Right hindlimb (tissue), 1 donor: ENCODE results near the gene CTRB1.
"Not testable (repeated sequence)": the region's sequence is repeated elsewhere in the genome, so short reads cannot be mapped to it uniquely, and the experiment has no call there.

Source experiments
- DNase-seq: peaks from one replicate; pipeline ENCODE4 v3.0.0-alpha.2; 2018

The CTRB1 gene

DNA sequence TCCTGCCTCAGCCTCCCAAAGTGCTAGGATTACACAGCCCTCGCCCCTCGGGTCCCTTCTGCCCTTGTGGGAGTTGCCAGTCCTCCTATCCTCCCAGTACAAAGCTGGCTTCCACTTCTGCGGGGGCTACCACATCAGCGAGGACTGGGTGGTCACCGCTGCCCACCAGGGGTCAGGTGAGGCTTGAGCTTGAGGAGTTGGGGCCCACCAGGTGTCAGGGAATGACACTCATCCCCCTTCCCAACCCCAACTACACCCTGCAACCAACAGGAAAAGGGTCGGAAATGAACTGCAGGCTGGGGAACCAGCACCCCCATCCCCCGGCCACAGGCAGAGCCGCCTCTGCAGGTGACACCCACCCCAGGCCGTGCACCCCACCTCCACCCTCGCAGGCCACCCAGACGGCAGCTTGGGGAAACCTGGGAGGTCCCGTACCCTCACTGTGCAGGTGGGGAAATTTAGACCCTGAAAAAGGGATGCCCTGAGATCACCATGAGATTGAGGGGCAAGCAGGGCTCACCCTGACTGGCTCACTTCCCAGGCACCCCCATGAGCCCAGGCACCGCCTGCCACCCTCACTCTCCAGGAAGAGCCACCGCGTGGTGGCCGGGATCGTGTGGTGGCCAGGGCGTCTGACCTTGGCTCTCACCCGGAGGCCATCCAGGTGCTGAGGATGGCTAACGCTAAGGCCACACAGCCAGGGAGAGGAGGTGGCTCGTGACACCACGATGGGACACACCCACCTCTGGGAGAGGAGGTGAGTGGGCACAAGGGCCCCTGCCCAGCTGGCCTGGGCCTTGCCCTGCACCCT lies 8.0 kb downstream of the CTRB1 start:
- no peak for DNase-seq

DNA sequence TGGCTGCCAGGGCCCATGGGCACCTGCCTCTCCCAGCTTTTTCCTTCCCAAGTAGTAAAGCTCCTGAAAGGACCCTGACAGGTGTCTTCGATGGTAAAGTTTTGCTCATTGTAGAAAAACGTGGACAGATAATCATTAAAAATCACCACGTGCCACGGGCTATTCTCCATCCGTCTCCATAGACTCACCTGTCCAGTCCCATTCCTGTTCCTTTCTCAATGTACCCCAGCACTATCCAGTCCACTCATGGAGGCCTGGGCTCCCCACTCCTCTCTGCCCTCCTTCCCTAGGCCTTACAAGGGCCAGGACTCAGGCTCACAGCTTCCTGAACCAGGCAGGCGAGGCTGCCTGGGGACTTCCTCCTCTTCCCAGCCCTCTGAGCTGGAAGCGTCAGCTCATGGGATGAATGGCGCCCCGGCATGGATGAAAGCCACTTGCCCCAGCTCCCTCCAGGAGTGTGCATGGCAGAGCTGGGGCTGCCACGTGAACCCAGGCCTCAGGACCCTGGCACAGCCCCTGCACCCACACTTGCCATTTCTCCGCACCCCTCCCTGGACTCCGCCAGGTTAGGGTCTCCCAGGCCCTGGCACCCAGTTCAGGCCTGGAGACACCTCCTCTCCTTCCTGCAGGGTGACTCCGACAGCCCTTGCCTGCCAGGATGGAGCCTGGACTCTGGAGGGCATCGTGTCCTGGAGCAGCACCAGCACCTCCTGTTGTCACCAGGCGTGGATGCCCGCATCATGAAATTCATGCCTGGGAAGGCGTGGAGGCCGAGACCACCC lies 8.8 kb downstream of the CTRB1 start:
- no peak for DNase-seq

DNA sequence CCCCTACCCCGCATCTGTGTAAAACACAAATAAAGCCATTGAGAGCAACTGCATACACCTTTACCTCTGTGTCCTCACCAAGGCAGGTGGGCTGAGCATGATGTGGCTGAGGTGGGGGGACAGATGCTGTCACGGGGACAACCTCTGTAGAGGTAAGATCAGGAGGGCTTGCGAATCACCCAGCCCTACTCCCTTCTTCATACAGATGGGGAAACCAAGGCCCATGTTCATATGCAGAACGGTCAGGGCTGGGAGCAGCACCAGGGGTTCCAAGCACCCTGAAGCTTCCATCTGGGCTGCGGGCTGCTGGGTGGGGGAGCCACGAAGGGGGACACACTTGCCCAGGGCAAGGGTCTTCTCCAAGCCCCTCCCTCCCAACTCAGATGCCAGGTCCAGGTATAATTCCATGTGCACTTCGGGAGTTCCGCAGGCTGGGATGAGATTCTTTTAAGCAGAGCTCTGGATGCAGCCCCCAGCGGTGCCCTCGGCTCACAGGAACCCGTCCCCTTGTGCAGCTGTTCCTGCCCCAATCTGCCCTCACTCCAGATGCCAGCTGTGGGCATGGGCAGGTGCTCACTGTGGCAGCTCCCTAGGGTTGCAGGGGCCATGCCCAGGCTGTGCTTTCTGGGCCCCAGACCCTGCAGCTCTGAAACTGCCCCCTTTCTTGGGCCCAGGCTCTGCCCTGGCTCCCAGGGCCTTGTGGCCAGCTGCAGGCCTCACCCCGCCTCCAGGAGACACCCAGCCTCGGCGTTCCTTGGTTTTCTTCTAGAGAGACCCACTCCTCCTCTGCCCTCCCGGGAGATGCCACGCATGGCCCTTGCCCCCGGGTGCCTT lies 9.6 kb downstream of the CTRB1 start:
- DNase-seq: no peak

DNA sequence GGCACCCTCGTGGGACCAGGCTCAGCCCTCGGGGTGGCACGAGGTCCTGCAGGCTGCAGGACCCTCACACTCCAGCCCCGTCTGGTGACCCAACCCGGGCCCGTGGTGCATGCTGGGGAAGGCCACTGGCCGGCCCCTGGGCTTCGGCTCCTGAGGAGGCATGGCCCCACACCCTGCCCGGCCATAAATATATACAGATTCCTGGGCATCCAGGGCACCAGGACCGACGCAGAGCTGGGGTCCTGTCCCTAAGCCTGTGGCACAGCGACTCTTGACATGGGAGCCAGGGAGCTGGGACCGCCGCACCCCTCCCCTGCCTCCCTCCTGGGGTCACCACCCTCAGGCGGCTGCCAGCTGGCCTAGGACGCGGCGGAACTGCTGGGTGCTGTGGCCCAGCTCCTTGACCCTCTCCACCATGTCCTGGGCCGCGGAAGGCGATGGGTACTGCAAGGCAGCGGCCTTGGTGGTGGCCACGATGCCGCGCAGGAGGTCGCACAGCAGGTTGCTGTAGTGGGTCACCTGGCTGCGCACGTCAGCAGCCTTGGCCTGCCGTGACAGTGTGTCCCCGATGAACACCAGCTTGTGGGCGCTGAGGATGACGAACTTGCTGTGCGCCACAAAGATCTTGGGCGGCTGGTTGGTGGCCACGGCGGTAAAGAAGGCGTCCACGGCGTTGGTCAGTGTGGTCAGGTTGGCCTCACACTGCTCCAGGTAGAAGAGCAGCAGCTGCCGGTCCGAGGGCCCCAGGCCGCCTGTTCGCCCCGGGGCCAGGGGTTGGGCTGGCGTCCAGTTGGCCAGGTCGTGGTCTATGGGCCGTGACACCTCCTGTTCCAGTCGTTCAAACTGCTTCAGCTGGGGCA lies 10.6 kb downstream of the CTRB1 start:
- peak; percentile 26 for DNase-seq

DNA sequence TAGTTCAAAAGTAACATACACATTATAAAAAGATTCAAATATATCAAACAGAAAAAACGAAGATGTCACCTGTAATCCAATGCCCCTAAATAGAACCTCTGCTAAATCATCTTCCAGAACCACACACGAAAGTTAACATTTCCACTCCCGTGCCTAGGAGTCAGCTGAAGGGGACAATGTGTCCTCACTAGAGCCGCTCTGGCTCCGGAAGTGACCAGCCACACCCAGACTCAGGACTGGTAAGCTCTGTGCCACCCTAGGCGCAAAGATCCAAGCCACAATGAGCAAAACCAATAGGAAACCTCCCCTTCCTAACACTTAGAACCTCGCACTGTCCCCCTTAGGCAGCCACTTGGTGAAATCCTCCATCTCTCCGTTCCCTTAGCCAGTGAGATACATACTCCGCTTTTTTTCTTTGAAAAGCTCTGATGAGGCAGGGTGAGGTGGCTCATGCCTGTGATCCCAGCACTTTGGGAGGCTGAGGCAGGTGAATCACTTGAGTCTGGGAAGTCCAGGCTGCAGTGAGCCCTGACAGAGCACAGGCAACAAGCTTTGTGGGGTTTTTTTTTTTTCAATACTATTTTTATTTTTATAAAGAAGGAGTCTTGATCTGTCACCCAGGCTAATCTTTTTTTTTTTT lies 11.8 kb downstream of the CTRB1 start:
- DNase-seq: no peak

DNA sequence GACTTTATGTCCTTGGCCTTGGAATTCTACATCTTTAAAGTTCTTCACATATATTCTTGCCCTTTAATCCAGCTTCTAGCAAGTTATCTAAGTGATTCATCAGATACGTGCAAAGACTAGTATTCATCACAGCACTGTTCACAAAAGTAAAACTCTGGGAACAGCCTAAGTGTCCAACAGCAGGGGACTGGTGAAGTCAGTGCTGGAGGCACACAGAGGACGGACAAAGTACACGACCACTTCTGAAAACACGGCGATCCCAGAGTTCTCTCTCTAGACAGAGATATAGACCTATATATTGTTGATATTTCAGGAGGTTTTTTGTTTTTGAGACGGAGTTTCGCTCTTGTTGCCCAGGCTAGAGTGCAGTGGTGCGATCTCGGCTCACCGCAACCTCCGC lies 12.8 kb downstream of the CTRB1 start:
- no peak for DNase-seq

DNA sequence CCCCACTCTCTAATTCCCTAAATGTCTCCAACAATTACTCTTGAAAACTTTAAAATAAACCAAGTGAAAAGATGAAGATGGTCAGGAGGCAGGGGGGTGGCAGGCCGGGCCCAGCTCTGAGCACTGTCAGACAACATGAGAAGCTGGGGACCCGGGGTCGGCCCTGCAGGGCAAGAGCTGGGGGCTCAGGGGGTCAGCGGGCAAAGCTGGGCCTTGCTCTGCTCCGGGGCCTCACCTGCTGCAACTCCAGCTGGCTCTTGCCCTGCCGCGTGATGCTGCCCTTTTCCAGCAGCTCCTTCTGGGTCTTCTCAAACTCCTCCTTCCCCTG lies 14.8 kb downstream of the CTRB1 start:
- no peak for DNase-seq

DNA sequence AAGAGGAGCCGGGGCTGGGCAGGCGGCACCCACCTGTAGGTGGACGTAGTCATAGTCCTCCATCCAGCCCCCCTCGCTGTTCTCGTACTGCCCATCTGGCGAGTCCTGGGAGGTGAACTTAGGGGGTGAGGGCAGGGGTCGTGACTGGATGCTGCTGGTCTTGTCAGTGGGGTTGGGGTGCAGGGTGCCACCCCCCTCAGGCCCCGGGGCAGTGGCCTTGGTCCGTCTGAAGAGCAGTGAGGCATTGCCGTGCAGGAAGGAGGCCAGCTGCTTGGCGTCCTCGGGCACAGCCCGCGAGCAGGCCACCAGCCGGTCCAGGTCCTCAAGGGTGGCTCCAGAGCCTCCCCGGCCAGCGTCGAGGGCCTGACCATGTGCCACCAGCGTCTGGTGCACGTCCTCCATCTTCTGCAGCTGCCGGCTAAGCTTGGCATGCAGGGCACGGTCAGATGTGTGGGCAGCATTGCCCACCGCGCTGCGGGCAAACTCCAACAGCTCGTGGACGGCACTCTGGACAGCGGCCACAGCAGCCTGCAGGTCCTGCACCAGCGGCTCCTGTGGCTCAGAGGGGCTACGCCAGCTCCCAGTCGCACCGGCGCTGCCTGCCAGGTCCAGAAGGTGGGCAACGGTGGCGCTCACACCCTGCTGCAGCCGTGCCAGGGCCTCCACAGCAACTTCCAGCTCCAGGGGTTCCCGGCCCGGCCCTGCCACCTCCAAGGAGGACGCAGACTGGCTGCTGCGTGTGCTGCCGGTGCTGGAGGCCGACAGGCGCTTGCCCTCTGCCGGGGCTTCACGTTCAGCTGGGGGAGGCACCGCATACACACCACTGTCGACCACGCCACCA lies 16.3 kb downstream of the CTRB1 start:
- DNase-seq: no peak

DNA sequence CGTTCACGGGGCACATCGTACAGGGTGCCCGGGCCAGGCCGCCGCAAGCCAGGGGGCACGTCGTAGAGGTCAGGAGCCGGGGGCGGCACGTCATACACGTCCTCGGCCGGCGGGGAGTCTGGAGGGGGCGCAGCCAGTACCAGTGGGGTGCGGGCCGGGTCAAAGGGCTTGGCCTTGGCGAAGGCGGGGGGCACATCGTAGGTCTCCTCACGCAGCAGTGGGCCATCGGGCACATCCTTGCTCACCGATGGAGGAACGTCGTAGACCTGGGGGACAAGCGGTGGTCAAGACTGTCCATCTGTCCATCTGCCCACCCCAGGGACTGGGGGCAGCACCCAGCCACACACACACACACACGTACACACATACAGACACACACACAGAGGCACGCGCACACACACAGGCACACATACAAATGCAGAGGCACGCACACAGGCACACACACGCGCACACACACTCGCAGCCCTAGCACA lies 17.0 kb downstream of the CTRB1 start:
- no peak for DNase-seq

DNA sequence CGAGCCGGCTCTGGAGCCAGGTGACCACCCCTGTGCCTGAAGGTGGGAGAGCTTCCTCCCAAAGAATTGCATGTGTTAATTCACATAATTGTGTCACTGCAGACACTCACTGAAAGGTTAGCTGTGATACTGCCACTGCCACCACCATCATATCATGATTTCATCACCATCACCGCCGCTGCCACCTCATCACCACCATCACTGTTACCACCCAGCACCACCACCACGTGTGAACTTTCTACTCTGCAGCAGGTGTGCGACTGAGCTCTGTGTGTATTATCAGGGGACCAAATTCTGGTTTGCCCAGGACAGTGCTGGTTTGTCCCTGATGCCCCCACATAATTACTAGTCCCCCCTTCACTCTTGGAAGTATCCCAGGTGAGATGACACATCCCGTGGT lies 17.4 kb downstream of the CTRB1 start:
- no peak for DNase-seq

DNA sequence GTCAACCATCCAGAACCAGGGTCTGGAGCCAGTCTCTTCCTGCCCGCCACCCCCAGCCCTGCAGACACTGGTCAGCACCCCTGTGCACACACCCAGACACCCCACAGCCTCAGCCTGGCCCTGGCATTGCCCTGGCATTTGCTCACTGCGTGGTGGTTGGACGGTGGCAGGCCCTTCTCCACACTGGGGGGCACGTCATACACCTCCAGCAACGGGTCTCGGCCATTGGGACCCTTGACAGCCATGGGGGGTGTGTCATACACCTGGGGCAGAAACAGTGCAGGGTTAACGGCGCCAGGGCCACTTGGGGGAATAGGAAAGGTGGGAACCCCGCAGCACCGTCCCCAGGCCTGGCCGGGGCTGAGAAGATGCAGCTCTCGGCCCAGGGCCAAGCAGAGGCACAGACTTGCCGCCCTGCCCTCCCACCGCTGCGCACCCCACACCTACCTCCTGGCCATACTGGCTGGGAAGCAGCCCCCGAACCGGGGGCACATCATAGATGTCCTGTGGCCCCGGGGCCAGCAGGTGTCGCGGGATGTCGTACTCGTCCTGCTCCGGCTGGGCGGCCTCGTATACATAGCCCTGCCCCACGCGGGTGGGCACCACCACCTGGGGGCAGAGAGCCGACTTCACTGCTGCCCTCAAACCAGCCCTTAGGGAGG lies 18.1 kb downstream of the CTRB1 start:
- DNase-seq: no peak

DNA sequence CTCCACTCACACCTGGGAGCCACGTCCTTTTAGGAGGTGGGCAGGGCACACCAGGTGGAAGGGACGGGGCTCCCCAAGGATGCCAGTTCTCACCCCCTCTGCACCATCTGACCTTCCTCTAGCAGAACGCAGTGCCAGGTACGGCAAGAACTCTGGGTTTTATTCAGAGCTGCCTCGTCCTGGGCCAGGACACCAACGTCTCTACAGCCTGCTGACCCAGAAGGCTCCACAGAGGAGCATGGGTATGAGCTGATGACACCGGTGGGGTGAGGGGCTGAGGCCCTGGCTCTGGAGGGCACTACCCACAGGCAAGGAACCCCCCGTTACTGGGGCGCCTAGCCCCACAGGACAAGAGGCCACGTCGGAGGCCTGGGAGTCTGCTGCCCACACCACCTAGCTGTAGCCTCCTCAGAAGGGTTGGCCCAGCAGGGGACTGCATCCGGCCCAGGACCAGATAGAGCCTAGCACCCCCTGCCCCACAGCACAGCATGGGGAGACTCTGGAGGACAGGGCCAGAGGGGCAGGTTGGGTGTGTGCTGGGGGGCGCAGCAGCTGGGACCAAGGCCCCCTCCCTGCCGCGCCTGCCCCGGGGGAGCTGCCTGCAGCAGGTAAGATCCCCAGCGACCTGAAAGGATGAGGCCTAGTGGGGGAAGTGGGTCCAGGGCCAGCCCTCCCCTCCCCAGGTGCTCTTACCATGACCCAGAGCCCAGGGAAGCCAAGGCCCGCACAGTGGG lies 18.8 kb downstream of the CTRB1 start:
- no peak for DNase-seq

DNA sequence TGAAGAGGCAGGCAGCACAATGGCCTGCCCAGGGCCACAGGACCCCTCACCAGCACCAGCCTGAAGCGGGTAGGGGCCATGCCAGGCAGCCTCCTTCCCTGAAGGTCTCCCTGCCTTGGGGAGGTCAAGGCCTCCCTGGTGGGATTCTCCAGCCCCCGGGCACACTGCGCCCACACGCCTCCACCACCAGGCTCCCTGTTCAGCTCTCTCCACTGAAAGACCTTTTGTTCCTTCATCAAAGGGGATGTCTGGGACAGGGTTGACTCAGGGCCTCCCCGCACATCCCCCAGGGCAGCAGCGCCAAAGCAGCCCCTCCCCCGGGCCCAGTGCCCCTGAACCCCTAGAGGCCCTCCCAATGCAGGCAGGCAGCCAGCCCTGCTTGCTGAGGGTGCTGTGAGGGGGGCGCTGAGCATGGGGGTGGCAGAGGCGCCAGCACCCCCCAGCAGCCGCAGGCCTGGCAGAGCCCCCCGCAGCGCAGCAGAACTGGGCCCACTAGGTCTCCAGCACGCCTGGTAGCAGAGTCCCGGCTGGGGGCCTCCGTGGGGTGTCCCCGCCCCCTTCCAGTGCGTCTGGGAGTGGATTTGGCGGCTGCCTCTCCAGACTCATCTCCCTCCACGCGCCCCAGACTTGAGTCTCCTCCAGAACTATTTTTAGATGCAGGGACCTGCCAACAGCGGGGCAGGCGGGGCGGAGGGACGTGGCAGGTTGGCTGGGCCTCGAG lies 19.5 kb downstream of the CTRB1 start:
- peak; percentile 91 for DNase-seq

DNA sequence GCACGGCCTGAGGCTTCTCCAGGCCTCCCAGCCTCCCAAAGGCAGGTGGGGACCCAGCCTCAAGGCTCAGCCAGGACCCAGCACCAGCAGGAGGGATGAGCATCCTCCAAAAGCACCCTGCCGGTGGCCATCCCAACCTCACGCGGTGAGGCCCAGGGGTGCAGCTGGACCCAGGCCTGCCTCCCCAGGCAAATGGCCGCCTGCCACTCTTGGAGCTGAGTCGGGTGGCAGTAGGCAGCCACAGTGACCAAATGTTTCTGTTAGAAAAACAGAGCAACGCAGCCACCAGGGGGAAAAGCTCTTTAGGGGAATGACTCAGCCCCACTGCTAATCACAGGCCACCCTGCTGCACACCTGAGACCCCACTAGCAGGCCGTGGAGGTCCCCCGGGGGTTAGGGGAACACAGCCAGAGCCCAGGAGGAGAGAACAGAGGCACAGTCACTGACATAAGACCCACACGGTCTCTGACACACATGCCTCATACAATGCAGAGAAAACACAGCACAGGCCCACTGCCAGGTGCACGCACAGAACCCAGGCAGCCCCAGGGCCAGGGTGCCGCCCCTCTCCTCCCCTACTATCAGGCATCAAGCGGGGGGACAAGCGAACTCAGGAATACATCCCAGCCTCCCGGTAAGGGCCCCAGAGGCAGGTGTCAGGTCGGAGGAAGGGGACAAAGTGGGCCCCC lies 20.2 kb downstream of the CTRB1 start:
- DNase-seq: no peak

DNA sequence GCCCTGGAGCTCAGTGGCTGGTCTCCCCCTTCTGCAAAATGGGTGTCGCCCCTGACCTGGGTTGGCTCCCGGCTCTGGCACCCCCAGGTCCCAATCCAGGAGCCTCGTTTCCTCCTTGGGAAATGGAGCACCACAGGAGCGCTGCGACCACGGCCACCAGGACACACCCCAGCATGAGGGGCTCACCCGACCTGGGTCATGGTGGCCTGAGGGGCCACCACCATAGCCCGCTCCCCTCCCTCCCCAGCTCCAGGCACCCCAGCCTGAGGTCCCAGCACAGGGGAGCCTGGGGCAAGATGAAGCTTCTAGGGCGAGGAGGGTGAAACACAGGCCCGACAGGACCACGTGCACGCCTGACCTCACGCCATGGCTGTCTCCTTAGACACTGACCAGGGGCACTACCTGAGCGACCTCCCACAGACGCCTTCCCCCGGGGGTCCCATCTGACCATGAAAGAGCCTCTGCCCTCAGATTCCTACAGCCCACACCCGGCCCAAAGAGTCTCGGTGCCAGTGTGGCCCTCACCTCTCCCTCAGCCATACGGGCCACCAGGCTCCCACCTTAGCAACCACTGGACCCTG lies 20.8 kb downstream of the CTRB1 start:
- peak; percentile 20 for DNase-seq

DNA sequence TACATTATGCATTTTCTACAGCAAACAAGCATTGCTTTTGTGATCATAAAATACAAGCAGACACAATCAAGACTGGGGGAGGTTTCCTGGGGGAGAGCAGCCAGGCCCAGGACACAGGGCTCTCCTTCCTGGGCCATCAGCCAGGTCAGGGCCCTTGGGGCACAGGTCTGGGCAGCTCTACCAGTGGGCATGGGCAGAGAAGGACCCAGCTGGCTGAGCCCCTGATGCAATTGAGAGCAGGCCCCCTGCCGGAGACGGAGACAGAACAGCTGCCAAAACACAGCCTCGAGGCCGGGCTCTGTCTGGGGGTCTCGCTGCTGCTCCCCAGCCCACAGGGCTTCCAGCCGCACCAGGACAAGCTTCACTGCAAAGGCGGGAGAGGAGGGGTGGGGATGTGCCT lies 21.8 kb downstream of the CTRB1 start:
- not testable (repeated sequence) for DNase-seq

DNA sequence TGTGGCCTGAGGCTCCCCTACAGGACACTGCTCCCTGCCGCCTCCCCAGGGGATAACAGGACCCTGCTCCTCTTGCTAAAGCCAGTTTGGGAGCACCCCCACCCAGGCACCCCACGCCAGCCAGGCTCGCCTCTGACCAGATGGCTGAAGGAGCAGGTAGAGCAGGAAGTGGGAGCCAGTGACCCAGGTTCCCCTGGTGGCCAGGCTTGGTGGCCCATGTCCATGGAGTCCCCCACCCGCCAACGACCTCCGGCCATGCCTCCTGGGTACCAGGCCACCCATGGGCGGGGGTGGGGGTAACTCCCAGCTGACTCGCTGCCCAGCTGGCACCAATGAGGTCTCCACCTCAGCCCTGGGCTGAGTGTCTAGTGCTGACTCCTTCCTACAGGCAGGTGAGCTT lies 22.6 kb downstream of the CTRB1 start:
- peak; percentile 19 for DNase-seq

DNA sequence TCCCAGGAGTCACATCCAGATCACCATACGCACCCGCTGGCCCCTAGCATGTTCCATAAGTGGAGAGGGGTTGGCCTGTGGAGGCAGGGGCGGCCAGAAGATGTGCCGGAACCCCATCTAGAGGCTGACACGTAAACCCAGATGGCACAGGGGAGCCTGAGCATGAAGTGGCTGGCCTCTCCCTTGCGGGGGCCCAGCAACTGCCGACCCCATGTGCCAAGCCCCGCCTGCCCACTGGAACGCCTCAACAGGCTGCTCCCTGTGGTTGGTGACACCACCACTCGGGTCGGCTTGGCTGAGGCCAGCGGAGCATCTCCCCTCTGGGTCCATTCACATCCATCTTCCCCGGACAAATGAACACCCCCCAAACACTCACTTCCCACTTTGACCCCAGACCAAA lies 23.2 kb downstream of the CTRB1 start:
- DNase-seq: no peak
